Stomach smooth muscle (tissue), 2 donors: ENCODE measurements around the gene DAB2IP.

ENCODE experiments used
- H3K27ac ChIP-seq: one replicate; pipeline ENCODE4 v1.7.0; 2013; ENCODE audit warnings: mild to moderate bottlenecking, low read length, inconsistent platforms
- H3K27me3 ChIP-seq, 2 donors: one replicate each; pipeline ENCODE4 v1.7.0; 2013; ENCODE audit warnings: low read length in 2 of 2; ENCODE audit not compliant: insufficient read depth in 2 of 2, control insufficient read depth in 1 of 2
- H3K36me3 ChIP-seq, 2 donors: one replicate each; pipeline ENCODE4 v1.7.0; 2013; ENCODE audit warnings: low read length in 2 of 2; ENCODE audit not compliant: control insufficient read depth in 2 of 2, insufficient read depth in 2 of 2
- H3K4me1 ChIP-seq: one replicate; pipeline ENCODE4 v1.7.0; 2013; ENCODE audit warnings: low read length; ENCODE audit not compliant: control insufficient read depth, insufficient read depth
- H3K4me3 ChIP-seq, 2 donors: one replicate each; pipeline ENCODE4 v1.7.0; 2013; ENCODE audit warnings: low read length in 2 of 2
- H3K9ac ChIP-seq, 2 donors: one replicate each; pipeline ENCODE4 v1.7.0; 2013; ENCODE audit warnings: low read length in 2 of 2, mild to moderate bottlenecking in 1 of 2
- H3K9me3 ChIP-seq, 2 donors: one replicate each; pipeline ENCODE4 v1.7.0; 2013; ENCODE audit warnings: low read length in 2 of 2; ENCODE audit not compliant: control insufficient read depth in 2 of 2
- donor health status: healthy.
- donor health status: Pancreatic carcinoma.

Gene DAB2IP

GRCh38 chr9:121652838-121653231 lies 1.4 kb downstream of the DAB2IP start:
- H3K4me1 ChIP-seq: peaks cover 70% of the 10 kb centered on the region
- H3K4me3 ChIP-seq: peak overlapping the region; percentile 76 to 77

GRCh38 chr9:121654499-121655140 lies 3.2 kb downstream of the DAB2IP start:
- H3K9me3 ChIP-seq: no peaks in the 10 kb centered on the region
- no peak overlapping the region for H3K4me3 ChIP-seq
- peaks cover 78% of the 10 kb centered on the region for H3K4me1 ChIP-seq
- no peak overlapping the region for H3K27ac ChIP-seq
- H3K36me3 ChIP-seq: peaks cover 0 to 3% of the 10 kb centered on the region in 2 donors
- H3K9ac ChIP-seq: peak overlapping the region in 1 of 2 donors; percentile 5
- no peaks in the 10 kb centered on the region for H3K27me3 ChIP-seq

More at GRCh38 chr9:121652838-121653231, 1.4 kb downstream of the DAB2IP start:
- Histone ChIP-seq H3K27me3 (no peaks in the 10 kb centered on the region), H3K36me3 (peaks cover 0 to 3% of the 10 kb centered on the region in 2 donors), H3K9me3 (no peaks in the 10 kb centered on the region), H3K27ac (peak overlapping the region; percentile 58), H3K9ac (peak overlapping the region; percentile 58 to 77)

GRCh38 chr9:121655231-121655755 lies 3.9 kb downstream of the DAB2IP start:
- H3K27ac ChIP-seq: no peak overlapping the region
- H3K4me3 ChIP-seq: no peak overlapping the region
- no peaks in the 10 kb centered on the region for H3K9me3 ChIP-seq
- H3K27me3 ChIP-seq: no peaks in the 10 kb centered on the region
- H3K9ac ChIP-seq: no peak overlapping the region
- H3K36me3 ChIP-seq: peaks cover 0 to 3% of the 10 kb centered on the region in 2 donors
- peaks cover 74% of the 10 kb centered on the region for H3K4me1 ChIP-seq

- H3K4me3 ChIP-seq: peak overlapping the region in 1 of 2 donors; percentile 8
- H3K27ac ChIP-seq: peak overlapping the region; percentile 73
- H3K4me1 ChIP-seq: peaks cover 59% of the 10 kb centered on the region
- H3K9me3 ChIP-seq: no peaks in the 10 kb centered on the region
- peaks cover 0 to 3% of the 10 kb centered on the region in 2 donors for H3K36me3 ChIP-seq
- no peaks in the 10 kb centered on the region for H3K27me3 ChIP-seq
- H3K9ac ChIP-seq: peak overlapping the region in 1 of 2 donors; percentile 21
Observed at GRCh38 chr9:121656941-121657470, 5.6 kb downstream of the DAB2IP start.

GRCh38 chr9:121658166-121658565 lies 6.7 kb downstream of the DAB2IP start:
- H3K9me3 ChIP-seq: no peaks in the 10 kb centered on the region
- H3K9ac ChIP-seq: peak overlapping the region; percentile 35 to 47
- no peaks in the 10 kb centered on the region for H3K27me3 ChIP-seq
- H3K4me1 ChIP-seq: peaks cover 53% of the 10 kb centered on the region
- peak overlapping the region; percentile 73 for H3K27ac ChIP-seq
- peak overlapping the region; percentile 45 to 60 for H3K4me3 ChIP-seq
- peaks cover 0 to 3% of the 10 kb centered on the region in 2 donors for H3K36me3 ChIP-seq

GRCh38 chr9:121658591-121658990 lies 7.2 kb downstream of the DAB2IP start:
- Histone ChIP-seq H3K27me3 (no peaks in the 10 kb centered on the region), H3K36me3 (peaks cover 0 to 3% of the 10 kb centered on the region in 2 donors), H3K27ac (peak overlapping the region; percentile 73), H3K4me1 (peaks cover 50% of the 10 kb centered on the region), H3K9ac (peak overlapping the region; percentile 7 to 47), H3K9me3 (no peaks in the 10 kb centered on the region), H3K4me3 (peak overlapping the region; percentile 45 to 60)

- no peak overlapping the region for H3K27ac ChIP-seq
- peaks cover 37% of the 10 kb centered on the region for H3K4me1 ChIP-seq
- H3K9ac ChIP-seq: no peak overlapping the region
- H3K27me3 ChIP-seq: no peaks in the 10 kb centered on the region
- no peaks in the 10 kb centered on the region for H3K9me3 ChIP-seq
- no peak overlapping the region for H3K4me3 ChIP-seq
- peaks cover 0 to 3% of the 10 kb centered on the region in 2 donors for H3K36me3 ChIP-seq
Observed at GRCh38 chr9:121660367-121660766, 8.9 kb downstream of the DAB2IP start.

- Histone ChIP-seq H3K4me1 (peaks cover 36% of the 10 kb centered on the region), H3K4me3 (no peak overlapping the region), H3K36me3 (peaks cover 0 to 3% of the 10 kb centered on the region in 2 donors), H3K27me3 (no peaks in the 10 kb centered on the region), H3K9ac (no peak overlapping the region), H3K27ac (no peak overlapping the region), H3K9me3 (no peaks in the 10 kb centered on the region)
Observed at GRCh38 chr9:121660876-121661275, 9.4 kb downstream of the DAB2IP start.

- H3K36me3 ChIP-seq: peaks cover 0 to 3% of the 10 kb centered on the region in 2 donors
- no peak overlapping the region for H3K9ac ChIP-seq
- no peak overlapping the region for H3K27ac ChIP-seq
- no peak overlapping the region for H3K4me3 ChIP-seq
- peaks cover 34% of the 10 kb centered on the region for H3K4me1 ChIP-seq
- no peaks in the 10 kb centered on the region for H3K27me3 ChIP-seq
- H3K9me3 ChIP-seq: no peaks in the 10 kb centered on the region
Observed at GRCh38 chr9:121661328-121661727, 9.9 kb downstream of the DAB2IP start.

GRCh38 chr9:121662359-121662758 lies 10.9 kb downstream of the DAB2IP start:
- no peaks in the 10 kb centered on the region for H3K36me3 ChIP-seq
- H3K4me3 ChIP-seq: no peak overlapping the region
- H3K4me1 ChIP-seq: peaks cover 23% of the 10 kb centered on the region
- no peak overlapping the region for H3K27ac ChIP-seq
- H3K9ac ChIP-seq: no peak overlapping the region
- no peaks in the 10 kb centered on the region for H3K9me3 ChIP-seq
- no peaks in the 10 kb centered on the region for H3K27me3 ChIP-seq
